HG03175 (cell line): ENCODE results near the gene SSBP3.

ENCODE experiments used
- ATAC-seq: cut with Tn5 transposase; IDR thresholded peaks from one replicate; pipeline ENCODE4 v1.9.1; 2021; ENCODE audit warnings: mild to moderate bottlenecking, moderate library complexity; ENCODE audit not compliant: unreplicated experiment

SSBP3 gene

DNA sequence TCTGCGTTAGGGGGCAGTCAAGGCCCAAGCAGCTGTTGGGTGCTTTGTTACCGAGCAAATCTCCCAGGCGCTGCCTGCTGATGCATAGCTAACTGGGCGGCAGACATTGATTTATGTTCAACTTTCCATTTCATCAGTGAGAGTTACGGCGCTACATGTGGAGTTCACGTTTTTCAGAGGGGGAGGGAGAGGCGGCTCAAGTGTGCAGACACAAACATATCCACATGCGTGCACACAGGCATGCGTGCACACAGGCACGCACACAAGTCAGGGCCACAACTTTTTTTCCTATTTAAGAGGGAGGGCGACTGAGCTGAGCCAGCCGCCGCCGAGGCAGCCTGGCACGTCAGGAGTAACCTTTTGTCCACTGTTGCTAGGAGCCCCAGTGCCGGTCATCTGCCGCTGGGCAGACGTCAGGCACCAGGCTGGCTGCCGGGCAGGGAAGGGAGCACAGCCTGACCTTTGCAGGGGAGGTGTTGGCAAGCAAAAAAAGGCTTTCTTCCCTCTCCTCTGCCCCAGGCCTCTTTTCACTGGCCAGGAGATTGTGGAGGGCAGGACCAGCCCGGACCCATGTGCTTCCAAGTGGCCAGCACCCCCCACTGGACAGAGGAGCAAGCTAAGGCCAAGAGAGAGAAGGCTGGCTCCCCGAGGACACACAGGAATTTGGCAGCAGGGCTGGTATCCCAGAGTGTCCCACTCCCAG, 133.0 kb downstream of the SSBP3 start:
- no peak for ATAC-seq

DNA sequence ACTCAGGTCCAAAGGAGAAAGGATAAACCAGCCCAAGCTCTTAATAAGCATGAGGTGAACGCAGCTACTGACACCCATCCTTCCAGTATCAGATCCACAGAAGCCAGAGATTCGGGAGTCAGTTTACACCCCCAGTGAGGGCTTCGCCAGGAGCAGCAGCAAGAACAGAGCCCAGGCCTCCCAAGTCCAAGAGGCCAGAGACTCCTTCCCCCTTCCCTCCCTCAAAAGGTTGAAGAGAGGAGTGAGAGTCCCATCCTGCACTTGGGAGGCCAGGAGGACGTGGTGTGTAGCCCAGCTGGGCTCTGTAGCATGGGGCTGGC, 133.5 kb downstream of the SSBP3 start:
- no peak for ATAC-seq

DNA sequence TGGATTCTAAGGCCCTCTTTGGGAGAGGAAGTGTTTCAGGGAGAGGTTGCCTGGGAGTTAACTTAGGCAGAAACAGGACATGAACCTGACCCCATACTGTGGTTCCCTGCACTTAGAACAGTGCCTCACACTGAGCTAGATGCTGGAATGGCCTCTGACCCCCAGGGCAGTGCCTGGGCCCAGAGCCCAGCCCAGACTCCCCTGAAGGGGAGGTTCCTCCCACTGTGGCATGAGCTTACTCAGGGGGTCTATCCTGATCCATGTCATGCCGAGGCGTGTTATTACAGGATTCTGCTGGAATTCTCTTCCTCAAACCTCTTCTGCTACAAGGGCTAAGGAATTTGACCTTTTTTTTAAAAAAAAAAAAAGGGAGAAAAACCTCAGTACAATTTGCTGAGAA, 134.1 kb downstream of the SSBP3 start:
- no peak for ATAC-seq

DNA sequence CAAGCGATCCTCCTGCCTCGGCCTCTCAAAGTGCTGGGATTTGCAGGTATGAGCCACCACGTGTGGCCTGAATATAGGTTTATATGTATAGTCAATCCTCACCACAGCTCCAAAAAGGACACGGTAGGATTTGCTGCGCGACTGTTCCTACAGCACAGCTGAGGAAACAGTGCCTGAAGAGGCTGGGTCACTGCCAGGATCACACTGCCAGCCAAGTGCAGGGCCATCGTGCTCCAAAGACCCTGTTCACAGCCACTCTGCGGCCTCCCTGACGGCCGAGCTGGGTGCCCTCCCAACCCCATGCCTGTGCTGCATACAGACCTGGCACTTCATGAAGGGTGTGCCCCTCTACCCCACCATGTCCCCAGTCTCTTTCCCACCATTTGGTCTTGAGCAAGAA, 134.9 kb downstream of the SSBP3 start:
- ATAC-seq, result no peak

DNA sequence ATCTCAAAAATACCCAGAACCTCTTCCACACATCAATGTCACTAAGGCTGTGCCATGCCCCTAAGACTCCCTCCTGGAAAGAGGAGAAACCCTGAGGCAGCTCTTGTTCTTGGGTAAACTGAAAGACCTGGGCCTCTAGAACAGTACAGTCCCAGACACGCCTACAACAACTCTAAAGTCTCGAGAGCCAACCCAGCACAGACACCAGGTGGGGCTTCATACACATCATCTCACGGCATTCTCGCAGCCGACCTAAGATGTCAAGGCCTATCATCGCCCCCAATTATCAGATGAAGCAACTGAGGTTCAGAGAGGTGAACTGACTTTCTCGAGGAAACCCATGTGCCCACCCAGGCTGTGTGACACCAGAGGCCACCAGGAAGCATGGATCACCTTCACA, 135.7 kb downstream of the SSBP3 start:
- ATAC-seq, result no peak

DNA sequence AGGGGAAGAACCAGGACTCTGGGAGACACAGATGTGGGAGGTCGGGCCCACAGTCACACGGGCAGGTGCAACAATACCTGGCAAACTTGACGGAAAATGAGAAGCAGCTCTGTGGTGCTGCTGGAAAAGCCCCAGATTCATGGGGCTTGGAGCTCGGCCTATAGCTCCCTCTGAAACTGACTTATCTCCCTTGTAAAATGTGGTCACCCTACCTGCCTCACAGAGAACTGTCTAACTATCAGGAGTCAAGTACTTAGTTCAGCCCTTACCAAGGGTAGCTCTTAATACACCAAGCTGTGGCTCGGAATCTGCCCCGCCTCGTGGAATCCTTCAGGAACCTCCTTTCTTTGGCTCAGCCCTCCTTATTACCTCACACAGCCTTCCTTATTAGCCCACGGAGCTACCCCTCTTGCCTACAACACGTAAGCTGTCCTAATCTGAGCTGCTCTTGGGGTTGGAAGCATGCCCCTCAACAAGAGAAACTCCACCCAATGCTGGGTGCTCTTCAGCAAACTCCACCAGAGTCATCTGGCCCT, 137.4 kb downstream of the SSBP3 start:
- no peak for ATAC-seq

DNA sequence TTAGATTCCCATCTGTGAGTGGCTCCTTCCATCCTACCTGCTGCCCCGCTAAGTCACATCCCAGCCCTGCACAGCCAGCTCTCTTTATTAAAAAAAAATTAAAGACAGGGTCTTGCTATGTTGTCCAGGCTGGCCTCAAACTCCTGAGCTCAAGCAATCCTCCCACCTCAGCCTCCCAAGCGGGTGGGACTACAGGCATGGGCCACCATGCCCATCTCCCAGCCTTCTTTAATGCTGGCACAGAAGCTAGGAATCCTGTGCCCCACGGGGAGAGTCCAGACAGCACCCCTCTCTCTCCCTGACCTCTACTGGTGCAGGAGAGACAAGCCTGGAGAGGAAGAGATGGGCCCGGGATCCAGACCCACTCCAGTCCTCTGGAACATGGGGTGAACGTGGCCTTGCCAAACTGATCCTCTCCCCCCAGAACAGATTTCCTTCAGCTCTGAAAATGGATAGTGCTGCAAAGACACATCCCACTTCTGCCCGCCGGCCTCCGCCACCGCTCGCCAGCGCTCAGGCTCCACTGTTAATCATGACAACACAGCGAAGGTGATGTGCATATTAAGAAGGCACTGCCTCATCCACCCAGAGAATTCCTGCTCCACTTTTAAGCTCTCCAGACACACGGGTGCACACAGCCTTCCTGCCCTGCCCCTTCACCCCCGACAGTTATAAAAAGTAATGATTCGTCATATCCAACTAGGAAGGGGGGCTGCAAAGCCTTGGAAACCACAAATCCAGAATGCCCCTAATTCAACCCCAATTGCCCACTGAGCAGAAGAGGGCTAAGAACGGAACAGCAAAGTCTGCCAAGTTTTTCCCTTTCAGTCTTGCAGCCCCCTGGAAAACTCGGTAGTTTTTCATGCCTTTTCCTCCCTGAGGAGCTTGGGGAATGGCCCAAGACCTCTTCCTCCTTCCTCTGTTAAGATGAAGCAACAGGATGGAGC, 138.1 kb downstream of the SSBP3 start:
- ATAC-seq, result no peak

DNA sequence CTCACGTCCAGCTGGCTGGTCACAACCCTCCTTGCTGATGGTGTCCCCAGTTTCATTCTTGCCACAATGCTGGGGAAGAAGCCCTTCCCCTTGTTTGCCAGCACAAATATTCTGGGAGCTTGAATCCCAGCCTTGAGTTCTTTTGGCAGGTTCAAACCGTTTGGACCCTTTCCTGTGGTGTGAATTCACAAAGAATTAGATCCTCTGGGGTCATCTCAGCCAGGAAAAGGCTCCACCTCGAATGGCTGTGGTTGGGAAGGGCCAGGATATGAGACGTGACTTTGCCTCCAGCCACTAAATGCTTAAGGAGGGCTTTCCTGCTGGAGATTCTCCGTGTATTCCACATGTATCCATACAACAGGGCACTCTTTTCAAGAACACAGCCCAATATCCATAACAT, 139.3 kb downstream of the SSBP3 start:
- ATAC-seq, result no peak

DNA sequence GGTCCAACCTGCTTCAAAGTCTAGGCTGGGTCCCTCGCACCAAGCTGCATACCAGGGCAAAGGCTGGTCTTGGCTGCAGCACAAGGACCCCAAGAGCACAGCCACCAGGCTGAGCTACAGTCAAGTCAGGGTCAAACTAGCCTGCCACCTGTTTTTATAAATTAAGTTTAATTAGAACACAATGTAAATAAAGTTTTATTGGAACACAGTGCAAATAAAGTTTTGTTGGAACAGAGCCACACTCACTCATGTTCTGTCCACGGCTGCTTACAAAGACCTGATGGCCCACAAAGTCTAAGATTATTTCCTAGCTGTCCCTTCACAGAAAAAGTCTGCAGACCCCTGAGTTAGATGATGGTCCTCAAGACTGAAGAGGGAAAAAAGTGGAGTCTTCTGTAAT, 140.0 kb downstream of the SSBP3 start:
- ATAC-seq, result no peak

DNA sequence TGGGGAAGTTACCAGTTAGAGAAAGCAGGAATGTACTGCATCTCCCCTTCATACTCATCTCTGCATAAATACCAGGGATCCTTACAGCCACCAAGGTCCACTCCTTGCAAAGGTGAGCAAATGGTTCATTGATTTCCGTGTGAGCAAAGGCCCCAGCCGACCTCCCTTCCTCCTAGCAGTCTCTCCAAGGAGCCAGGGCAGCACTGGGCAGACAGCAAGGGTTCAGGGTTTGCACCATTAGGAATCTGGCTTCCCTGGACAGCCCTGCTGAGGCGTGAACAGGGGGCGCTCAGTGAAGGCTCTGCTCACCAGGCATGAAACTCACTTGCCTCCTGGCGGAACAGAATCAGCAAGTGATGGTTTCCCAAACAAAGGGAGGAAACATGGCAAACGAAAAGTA, 140.5 kb downstream of the SSBP3 start:
- ATAC-seq, result no peak

DNA sequence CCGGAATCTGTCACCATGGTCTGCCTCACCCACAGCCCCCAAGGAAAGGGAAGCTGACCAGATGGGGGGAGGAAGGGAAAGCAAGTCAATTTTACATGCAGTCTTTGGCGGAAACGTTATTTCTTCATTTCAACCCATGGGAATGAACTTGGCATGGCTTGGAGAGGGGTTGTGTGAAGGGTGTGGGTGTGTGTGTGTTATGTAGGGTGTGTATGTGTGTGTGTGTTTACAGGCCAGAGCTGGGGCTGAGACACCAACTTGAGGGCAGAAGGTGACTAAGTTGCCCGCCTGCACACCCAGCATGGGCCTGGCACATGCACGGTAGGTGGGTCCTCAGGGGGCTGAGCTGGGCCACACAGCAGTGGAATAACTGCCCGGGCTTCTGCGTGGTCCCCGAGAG, 141.1 kb downstream of the SSBP3 start:
- ATAC-seq, result no peak

DNA sequence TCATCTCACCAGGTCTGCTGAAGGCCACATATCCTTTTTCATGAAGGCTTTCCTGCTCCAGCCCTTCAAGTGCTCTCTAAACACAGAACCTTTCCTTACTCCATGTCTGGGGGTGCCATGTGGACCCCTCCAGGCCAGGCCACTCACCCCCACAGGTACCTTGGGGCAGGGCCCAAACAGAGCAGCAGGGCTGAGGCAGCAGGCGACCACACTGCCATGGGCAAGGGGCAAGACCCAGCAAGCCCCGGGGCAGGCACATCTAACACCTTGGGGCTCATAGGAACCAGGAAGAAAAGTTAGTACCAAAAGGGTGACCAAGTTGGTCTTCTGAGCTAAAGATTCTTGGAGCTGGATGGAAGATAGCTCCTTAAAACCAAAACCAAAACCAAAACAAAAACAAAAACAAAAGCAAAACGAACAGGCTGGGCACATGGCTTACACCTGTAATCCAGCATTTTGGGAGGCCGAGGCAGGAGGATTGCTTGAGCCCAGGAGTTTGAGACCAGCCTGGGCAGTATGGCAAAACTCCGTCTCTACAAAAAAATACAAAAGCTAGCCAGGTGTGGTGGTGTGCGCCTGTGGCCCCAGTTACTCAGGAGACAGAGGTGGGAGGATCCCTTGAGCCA, 142.5 kb downstream of the SSBP3 start:
- no peak for ATAC-seq

DNA sequence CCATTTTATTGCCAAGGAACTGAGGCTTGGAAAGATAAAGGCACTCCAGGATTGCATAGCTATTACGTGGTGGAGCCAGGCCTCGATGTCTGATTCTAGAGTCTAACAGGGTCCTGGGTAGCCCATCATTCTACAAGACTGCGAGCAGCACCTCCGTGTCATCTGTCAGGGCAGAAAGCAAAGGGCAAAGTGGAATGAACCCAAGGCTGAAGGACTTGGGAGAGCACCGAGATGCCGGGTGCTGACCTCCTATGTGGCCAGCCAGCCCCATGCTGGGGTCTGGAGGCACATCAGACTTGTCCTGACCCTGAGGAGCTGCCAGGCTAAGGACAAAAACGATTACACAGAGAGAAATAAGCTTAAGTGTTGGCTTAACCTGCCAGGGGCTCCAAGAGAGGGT, 143.9 kb downstream of the SSBP3 start:
- no peak for ATAC-seq

DNA sequence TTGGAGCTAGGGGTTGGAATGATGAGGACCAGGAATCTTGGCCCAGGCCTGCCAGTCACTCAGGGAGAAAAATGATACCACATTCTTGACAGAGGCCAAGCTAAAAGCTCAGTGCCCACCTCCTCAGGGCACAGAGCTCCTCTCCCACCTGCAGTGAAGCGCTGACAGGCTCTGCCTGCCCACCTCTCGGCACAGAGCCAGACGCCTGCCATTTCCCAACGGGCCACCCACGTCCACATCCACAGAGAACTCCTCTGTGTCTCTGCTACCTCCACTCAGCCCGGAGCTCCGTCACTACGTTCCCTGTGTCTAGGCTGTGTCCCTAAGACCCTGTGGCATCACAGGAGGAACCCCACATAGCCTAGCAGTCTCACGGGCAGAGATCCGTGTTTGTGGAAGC, 145.4 kb downstream of the SSBP3 start:
- ATAC-seq, result no peak

DNA sequence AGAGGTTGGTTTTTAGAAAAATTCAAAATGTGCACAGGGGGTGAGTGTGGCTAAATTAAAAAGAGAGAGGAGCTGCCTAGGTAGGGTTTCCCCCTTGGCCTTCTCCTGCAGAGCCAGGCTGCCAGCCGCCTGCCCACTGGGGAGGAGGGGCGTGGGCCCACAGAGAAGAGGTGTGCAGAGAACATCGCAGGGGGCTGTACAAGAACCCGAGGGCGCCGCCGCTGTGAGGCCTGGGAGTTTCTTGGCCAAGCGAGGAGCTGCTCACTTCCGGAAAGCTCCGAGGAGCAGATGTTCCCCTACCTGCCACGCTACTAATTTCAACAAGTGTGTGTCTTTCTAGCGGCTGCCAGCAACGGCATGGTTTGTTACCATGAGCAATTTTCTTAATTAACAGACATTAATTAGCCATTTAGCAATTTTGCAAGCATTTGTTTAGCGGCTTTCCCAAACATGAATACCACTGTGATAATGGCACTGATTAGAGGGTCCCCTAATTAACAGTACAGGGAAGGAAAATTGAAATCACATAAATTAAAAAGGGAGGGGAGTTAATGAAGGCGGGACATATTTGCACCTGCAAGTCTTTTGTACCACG, 146.6 kb downstream of the SSBP3 start:
- no peak for ATAC-seq

DNA sequence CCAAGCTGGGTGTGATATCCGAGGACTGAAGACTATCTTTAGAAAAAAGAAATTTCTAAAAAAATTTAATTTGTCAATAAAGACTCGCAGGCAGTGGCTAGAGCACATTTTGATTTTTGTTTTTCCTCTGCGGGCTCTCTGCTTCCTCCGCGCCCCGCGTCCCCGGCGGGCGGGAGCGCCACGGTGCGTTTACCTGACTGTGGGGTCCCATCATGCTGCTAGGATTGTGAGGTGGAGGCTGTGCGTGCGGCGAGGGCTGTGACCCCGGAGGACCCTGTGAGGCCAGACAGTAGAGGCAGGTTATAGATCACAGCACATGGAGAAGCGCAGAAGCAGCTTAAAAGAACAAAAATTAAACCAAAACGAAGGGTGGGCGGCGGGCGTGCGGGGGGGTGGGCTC, 148.3 kb downstream of the SSBP3 start:
- ATAC-seq, result no peak

DNA sequence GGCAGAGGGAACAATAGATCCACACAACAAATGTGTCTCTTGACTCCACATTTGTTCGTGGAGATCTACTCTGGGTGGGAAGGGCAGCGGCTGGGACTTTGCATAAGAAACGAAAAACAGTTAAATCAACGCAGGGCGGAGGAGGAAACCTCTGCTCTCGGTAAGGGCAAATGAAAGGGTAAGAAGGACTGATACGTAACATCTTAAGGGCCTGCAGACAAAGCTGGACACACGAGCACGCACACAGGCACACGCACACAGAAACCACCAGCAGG, 148.9 kb downstream of the SSBP3 start:
- no peak for ATAC-seq

DNA sequence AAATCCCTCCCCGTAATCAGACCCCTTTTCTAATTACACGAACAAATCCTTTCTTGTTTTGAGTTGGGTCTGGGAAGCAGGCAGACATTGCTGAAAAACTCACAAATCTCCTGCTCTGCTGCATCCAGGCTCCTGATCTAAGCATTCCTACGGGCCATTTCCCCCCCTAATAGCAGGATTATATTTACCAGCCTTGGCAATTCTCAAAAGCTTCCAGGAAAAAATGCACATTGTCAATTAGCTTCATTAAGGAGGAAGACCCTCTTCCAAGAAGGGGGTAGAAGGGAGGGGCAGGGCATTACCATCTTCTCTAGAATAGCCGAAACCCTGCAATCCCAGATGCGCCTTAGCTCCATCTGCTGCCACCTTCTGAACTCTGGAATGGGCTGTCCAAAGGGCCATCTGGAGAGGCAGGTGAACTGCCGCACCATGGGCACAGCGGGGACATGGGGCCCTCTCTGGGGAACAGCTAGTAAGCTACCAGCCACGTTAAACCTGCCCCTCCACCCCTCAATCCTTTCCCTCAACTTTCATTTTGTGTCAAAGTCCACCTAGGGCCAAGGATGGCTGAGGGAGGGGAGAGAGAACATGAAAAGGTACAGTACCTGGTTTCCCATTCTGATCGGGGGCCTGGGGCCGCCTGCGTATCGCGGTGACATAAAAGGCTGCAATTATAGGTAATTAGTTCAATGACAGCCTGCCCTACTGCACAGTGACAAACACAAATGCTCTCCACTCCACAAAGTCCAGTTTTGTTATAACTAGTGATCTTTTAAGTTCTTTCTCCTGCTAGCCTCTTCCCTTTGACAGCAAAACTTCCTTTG, 149.5 kb downstream of the SSBP3 start:
- ATAC-seq, result no peak

DNA sequence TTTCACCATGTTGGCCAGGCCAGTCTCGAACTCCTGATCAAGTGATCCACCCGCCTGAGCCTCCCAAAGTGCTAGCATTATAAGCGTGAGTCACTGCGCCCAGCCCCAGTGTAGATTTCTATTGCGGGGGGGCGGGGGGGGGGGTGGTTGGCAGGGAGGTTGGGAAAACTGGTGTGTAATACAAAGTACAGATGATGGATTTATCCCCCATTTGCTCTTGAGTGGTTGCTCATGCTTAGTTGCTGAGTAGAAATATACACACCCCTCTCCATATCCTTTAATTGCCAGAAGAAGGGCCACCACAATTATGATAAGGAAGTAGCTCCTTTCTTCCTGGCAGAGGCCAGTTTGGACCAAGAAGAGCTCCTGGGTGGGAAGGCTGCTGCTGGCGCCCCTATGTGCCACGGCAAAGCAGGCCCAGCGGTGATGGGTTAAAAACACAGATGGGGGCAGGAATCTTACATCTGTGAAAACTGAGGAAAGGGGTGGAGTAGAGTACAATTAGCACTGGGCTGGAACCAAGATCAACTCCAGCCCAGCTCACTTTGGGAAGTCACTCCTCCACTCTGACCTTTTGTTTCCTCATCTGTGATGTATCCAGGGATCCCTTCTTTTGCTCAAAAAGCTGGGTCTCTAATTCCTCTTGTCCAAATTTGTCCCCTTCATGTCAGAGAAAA, 151.0 kb downstream of the SSBP3 start:
- no peak for ATAC-seq

DNA sequence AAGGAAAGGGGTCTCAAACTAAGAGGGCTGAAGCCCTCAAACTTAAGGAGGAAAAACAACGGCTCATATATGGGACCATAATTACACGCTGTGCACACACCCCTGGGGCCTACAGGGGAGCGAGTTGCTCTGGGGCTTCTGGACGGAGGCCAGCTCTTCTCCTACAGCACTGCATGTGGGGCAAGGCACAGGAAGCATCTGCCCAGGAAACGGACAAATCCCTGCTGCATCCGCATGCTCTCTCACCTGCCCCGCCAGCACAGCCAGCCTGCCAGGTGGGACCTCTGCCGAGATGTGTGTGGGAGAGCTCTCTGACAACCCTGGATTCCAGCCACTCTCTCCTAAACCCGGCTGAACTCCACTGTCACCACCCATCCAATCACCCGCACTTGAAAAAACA, 152.1 kb downstream of the SSBP3 start:
- no peak for ATAC-seq
